Measurements from ENCODE around the gene C1GALT1.

Gene C1GALT1

DNA sequence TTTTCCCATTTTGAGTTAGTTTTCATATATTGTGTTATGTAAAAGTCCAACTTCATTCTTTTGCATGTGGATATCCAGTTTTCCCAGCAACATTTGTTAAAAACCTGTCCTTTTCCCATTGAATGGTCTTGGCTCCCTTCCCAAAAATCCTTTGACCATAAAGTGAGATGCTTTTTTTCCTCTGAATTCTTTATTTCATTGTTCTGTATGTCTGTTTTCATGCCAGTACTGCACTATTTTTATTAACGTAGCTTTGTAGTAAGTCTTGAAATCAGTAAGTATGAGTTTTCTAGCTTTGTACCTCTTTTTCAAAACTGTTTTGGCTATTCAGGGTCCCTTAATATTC is 20.0 kb downstream of the C1GALT1 start:
- DNase-seq = no peak

DNA sequence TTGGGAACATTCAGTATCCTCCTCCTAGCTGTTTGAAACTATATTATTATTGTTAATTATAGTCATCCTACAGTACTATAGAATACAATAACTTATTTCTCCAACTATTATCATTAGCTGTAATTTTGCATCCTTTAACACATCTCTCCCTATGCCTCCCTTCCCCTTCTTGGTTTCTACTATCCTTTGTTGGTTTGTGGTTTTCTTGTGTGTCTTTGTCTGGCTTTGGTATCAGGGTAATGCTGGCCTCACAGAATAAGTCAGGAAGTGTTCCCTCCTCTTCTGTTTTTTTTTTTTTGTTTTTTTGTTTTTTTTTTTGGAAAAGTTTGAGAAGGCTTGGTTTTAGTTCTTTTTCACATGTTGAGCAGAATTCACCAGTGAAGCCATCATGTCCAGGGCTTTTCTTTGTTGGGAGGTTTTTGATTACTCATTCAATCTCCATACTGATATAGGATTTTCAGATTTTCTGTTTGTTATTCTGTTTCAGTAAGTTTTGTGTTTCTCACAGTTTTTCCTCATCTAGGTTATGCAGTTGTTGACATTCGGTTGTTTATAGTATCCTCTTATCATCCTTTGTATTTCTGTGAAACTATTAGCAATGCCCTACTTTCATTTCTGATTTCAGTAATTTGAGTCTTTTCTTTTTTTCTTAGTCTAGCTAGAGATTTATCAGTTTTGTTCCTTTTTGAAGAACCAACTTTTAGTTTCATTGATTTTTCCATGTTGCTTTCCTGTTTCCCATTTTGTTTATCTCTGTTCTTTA is 21.6 kb downstream of the C1GALT1 start:
- peak; percentile 59 for DNase-seq

DNA sequence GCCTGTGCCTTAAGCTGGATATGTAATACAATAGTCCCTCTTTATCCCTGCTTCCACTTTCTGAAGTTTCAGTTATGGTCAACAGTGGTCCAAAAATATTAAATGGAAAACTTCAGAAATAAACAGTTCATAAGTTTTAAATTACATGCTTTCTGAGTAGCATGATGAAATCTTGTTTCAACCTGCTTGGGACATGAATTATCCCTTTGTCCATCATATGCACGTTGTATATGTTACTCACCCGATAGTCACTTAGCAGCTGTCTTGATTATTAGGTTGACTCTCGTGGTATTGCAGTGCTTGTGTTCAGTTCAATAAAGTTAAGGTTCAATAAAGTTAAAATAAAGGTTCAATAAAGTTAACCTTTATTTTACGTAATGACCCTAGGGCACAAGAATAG is 25.5 kb downstream of the C1GALT1 start:
- no peak for DNase-seq

DNA sequence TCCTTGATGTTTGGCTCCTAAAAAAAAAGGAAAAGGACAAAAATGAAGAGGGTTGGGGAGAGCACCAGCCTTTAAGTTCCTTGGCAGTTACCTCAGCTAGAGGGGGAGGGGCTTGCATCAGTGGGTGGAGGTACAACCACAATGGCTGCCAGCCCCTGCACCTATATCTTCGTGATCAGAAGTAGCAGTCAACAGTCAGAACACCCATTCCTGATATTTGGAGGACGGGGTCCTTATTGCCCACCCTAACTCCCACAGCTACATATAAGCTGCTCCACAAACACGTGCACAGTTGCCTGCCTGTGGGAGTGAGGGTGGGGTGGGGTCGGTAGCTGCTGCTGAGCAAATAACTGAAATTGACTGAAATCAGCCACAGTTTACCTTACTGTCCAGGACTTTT is 26.2 kb downstream of the C1GALT1 start:
- no peak for DNase-seq

DNA sequence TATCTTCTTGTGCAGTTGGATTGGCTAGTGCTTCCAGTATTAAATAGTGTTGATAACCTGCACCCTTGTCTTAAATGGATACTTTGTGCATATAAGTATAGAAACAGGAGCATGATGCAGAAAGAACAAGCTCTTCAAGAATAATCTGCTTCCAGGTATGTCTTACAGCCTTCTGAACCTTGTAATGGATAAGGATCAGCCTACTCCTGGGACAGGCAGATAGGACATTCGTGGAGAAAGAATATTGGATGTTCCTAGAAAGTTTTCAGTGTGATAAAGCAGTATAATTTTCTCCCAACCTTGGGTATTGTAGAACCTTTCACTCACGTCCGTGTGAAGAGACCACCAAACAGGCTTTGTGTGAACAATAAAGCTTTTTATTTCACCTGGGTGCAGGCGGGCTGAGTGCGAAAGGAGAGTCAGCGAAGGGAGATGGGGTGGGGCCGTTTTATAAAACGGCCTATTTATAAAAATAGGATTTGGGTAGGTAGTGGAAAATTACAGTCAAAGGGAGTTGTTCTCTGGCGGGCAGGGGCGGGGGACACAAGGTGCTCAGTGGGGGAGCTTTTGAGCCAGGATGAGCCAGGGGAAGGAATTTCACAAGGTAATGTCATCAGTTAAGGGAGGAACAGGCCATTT is 27.2 kb downstream of the C1GALT1 start:
- no peak for DNase-seq

DNA sequence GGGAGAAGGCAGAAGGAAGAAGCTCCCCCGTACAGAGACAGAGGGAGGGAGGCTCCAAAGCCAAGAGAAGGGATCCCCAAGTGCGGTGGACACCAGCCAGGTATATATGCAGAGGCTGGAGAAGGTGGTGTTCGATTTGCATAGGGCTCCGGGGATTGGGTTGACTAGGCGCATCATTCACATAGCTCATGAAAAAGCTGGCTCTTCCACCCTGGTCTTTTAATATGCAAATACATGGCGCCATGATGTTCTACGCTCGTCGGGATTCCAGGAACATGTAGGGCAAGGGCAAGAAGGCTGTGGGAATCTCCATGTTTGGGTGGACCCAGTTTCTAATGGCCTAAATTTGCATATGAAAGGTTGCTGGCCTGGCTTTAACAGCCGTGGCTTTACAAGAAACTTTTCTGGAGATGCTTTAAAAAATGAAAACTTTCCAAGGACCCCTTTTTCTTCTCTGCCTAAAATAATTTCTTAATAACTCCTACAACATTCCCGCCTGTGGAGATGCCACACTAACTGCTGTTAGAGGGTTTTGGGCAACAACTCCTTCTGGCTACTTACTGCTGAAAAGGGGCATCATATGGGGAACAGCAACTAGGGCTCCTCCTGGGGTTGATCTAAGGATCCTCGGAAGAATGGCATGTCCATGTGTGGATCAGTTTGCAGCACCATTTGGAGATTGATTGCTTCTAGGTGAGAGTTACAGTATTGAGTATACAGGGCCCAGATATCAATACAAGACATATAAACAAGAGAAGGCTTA is 28.3 kb downstream of the C1GALT1 start:
- no peak for DNase-seq

DNA sequence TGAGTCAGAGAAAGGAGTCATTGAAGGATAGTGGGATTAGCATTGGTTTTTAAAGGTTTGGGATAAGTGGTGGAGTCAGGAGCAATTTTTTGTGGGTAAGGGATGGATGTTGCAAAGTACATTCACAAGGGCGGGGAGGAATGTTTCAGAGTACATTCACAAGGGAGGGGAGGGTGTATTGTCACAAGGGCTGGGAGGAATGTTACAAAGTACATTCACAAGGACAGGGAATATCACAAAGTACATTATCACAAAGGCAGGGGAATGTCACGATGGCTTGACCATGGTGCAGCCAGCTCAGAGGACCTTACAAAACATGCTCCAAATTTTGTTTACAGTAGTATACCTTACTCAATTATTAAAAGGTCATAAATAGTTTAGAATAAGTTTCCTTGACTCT is 30.3 kb downstream of the C1GALT1 start:
- DNase-seq = no peak

DNA sequence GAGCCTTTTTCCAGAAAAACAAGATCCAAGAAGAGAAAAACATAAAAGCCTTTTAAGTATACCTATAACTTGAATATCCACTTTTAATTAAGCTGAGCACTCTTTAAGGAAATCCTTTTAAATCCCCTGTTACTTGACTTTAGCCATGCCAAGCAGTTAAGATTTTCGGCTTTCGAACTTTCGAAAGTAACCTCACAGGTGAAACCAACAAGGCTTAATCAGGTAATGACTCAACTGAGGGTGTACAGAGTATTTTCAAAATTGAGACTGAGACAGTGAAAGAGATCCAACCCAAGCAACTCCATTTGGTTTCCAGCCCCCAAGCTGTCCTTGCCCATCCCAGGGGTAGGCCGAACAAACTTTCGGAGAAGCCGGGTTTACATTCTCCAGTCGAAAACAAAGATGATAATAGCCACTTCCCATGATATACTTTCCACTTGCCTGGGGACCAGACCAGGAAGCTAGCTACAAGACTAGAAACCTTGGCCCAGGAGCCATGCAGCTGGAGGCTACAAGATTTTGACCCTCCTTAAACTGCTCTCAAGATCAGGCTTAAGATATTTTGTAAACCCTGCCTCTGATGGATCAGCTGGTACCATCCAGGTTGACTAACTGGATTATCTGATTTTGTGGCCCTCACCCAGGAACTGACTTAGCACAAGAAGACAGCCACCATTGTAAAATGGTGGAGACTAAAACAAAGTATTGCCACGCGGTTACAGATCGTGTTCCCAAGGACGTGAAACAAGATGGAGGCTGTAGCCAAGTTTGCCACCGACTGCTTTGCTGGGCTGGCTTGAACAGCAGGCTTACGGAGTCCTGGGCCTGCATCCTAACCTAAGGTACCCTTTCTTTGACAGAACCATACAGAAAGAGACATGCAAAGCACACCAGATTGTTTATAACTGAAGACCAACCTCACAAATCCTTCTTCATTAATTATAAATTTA is 32.3 kb downstream of the C1GALT1 start:
- no peak for DNase-seq

DNA sequence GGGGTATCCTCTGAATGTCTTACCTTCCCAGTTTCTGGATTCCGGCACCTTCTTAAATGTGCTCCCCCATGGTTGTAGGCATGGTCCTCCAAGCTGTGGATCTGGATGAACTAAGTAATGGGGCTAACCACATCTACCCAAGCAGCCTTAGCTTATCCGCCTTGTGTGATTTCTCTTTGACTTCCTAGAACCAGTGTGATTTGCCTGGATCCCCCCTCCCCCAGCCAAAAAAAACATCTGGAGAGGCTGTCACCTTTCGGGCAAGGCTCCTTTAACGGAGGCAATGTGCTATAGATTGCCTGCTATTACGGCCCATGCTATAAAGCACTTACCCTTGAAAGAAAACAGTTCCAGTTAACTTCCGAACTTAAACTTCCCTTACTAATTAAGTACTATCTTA is 33.9 kb downstream of the C1GALT1 start:
- DNase-seq = no peak

DNA sequence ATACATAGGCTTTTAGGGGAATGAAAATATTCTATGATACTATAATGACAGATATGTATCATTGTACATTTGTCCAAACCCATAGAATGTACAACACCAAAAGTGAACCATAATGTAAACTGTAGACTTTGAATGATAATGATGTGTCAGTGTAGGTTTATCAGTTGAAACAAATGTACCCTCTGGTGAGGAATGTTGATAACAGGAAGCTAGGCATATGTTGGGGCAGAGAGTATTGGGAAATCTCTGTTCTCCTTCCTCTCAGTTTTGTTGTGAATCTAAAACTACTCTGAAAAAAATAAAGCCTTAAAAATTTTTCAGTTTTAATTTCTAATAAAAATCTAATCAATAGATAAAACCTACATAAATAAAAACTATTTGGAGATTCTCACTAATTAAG is 36.9 kb downstream of the C1GALT1 start:
- DNase-seq = peak; percentile 33

DNA sequence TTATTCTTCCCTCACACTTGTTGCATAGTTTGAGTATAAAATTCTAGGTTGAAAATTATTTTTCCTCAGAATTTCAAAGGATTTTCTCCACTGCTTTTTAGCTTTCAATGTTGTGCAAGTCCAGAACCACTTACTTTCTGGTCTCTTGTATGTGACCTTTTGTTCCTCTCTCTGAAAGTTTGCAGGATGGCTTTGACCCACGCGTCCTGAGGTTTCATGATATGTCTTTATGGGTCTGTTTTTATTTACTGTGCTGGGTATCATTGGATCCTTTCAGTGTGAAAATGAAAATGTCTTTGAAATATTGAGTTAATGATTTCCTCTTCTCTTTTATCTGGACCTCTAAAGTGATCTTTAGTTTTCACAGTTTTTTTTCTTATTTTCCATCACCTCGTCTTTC is 38.5 kb downstream of the C1GALT1 start:
- no peak for DNase-seq

DNA sequence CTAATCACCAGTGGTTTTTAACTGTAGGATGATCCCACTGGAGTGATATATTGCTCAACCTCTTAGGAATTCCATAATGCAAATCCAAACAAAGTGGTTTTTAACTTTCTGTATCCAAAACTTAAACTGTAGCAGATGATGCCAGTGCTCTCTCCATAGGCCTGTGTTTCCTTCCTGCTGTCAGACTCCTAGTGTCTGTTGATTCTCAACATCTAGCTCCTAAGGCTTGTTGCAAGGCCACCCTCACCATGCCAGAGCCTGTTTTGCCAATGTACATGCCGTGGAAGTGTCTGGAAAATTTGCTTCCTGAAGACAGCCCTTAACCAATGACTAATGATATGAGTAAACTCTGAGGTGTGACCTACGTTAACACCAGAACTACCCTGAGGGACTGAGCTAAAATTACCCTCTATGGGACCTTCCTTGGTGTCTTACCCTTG is 39.3 kb downstream of the C1GALT1 start:
- no peak for DNase-seq

DNA sequence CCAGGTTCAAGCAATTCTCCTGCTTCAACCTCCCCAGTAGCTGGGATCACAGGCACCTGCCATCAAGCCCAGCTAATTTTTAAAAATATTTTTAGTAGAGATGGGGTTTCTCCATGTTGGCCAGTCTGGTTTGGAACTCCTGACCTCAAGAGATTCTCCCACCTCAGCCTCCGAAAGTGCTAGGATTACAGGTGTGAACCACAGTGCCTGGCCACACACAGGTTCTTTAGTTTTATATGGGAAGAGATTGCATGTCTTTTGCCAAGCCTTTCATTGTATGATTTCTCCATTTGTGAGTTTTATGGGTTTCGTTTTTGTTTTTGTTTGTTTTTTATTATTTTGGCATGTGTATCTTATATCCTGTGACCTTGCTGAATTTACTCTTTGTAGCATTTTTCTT is 40.9 kb downstream of the C1GALT1 start:
- no peak for DNase-seq

DNA sequence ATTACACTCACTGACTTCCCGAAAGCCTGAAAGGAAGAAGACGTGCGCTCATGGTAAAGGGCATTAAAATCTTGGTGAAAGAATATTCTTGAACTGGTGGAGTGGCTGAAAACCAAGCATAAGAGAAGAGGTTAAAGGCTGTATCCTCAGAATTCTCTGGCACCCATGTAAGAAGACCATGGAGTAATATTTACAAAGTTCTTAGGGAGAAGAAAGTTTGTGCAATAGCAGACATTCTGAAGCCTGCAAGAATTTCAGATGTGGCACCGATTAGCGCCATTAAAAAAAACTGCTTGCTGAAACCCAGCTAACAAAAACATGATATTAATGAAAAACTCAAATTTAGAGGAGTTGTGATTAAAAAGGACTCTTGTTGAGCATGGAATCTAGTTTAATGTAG is 44.1 kb downstream of the C1GALT1 start:
- no peak for DNase-seq

DNA sequence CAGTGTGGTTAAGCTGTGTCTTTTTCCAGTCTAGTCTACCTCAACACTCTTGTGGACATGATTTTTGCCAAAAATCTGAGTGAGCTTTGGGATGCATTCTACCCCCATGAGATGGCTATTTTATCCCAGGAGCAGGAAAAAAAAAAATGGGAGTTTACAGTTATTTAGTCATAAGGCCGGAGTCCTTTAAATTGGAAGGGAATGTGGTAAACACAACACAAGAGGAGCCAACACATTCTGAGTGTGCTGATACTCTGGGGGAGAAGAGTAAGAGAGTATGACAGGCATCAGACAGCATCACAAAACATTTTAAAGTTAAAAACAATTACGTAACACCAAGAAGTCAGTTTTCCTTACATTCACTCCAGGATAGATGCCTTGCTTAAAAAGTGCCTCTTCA is 46.1 kb downstream of the C1GALT1 start:
- no peak for DNase-seq

DNA sequence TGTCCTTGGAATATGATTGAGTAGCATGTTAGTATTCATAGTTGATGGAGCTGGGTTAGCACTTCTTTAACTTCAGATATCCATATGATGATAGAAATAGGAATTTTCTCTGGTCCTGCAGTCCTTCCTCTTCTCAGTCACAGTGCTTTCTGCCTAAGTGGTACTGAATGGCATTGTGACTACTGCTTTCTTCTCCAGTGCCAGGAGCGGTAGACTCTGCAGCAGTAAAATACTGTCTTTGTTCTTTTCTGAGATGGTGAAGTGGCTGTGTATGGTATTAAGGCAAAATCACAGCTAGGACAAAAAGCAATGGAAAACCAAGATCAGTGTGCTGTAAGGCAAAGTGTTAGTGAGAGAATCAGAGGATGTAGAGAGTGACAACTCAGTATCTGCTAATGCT is 46.6 kb downstream of the C1GALT1 start:
- no peak for DNase-seq

DNA sequence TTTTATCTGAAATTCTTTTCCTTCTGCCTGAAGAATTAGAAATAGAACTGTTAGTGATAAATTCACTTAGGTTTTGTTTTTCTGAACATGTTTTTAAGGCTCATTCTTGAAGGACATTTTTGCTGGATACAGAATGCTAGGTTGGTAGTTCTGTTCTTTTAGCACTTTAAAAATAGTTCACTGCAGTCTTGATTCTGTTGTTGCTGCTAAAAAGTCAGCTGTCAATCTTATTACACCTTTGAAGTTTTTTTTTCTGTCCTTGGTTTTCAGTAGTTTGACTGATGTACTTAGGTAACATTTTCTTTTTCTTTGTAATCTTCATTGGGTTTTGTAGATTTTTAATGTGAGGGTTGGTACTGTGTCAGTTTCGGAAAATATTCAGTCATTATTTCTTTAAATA is 48.7 kb downstream of the C1GALT1 start:
- no peak for DNase-seq

DNA sequence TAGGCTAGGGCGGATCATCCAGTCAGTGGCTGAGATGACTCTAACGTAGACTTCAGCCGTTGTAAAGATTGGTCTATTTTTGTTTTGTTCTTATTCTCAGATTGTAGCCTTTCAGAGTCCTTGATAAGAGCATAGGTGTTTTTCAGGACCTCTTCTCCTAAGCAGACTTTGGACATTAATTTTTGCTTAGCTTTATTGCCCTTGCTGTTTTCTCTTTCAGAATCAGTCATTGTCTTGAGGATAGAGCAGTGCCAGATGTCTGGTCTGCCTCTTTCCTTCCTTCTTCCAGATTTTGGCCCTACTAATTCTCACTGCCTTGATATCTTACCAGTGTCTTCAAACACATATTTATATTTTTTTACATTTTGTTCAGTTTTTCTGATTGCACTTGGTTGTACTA is 49.5 kb downstream of the C1GALT1 start:
- no peak for DNase-seq

DNA sequence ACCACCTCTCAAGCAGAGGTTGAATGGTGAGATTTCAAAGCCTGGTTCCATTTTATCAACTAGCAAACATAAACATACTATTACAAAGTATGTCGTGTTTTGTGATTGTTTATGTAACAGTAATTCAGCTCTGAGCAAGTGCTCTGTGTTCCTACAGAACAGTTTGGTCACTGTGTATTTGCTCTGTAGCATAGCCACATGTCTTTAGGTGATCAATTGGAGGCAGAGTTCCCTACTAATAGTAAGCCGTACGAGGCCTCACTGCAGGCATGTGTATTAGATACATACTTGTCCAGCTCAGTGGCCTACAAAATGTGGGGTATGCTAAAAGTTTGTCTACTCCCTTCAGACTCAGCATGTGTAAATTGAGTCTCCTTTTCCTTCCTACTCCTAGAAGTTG is 53.0 kb downstream of the C1GALT1 start:
- DNase-seq = no peak

DNA sequence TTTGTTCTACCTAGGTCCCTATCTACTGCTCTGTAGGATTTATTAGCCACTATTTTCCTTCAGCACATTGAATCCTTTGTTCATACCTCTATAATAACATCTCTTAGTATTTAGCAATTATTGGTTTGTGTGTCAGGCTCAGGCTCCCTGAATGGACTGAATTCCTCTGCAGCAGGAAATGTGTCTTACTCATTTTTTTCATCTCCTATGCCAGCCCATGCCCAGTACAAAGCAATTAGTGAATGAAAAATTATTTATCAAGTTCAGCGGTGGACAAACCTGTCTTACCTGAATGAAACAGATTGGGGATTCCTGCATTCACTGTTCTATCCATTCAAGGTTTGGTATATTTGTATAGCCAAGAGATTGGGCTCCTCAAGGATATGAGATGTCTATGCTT is 53.7 kb downstream of the C1GALT1 start:
- no peak for DNase-seq

DNA sequence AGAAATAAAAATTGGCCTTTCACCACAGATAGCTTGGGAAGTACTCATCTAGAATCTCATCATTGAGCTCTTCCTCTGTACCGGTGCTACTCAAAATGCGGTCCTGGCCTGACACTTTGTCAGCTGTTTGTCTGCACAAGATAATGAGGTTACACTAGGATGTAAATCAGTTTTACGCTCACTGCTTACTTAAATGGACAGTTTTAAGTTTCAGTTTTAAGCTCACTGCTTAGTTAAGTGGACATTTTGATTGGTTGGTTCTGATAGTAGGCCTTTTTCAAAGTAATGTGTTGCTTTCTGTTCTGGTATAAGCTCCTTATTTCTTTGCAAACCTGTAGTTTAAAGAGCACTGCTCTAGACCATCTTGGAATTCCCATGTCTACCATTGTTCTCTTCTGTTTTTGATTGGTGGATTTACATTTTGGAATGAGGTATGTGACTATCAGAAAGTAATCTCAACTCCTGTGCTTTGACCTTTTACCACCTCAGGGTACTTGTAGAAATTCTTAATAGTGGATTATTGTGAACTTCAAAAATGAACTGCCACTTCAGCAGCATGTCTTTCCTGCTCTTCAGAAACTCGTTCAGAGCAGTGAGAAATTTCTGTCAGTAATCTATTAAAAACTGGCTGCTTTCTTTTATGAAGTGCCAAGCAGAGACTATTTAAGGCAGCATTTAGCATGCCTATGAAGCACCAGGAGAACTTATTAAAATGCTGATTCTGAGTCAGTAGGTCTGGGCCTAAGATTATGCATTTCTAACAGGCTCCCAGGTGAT is 55.0 kb downstream of the C1GALT1 start:
- no peak for DNase-seq

DNA sequence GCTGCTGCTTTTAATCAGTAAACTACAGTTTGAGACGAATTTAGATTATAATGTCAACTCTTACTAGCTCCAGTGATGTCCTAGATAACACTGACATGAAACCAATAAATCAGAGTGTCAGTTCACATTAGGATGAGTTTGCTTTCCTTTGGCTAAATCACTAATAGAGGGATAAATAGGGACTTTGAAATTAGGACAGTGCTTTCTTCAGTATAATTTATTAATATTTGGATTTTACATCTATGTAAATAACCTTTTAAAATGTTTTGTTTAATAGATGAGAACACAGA is 55.6 kb downstream of the C1GALT1 start:
- no peak for DNase-seq

DNA sequence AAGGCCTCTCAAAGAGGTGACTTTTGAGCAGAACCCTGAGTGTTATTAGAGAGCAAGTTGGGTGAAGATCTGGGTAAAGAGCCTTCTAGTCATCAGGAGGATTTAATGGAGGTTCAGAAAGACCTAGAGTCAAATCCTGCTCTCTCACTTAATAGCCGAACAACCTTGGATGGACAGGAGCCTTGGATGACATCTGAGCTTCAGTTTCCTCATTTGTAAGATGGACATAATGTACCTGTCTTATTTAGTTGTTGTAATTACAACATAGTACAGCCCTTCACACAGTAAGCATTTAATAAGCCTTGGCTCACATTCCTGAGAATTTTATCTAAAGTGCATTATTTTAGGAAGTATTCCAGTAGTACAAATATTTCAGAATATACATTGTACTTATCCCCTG is 57.0 kb downstream of the C1GALT1 start:
- DNase-seq = no peak
